ENCODE data around the gene TTC7B. TPM values are rescaled to one million over a fixed set of nuclear protein-coding genes. Genes with fewer than 3 reads are reported as not detected.

The TTC7B gene
- total and polyA plus RNA-seq, 2 donors (not counting 1 experiment from before 2014, with no cell fraction given), result 0.36 to 3.2 TPM

- peaks cover 10% of the 10 kb centered on the region for H3K27me3 Mint-ChIP-seq
- H3K36me3 ChIP-seq (replicated peaks in 1 of 2; ENCODE audit: control extremely low read depth in 1 of 2, control insufficient read depth in 1 of 2, extremely low read depth in 1 of 2, insufficient read depth in 2 of 2, low read length in 1 of 2), result no peaks in the 10 kb centered on the region
- no peaks in the 10 kb centered on the region for H3K9me3 ChIP-seq (ENCODE audit: control extremely low read depth in 1 of 3, control insufficient read depth in 2 of 3, insufficient read depth in 1 of 3, low read length in 2 of 3)
- ChIA-PET CTCF (no interaction called here), POLR2A (no interaction called here)
- H3K4me1 Mint-ChIP-seq, result peaks cover 13% of the 10 kb centered on the region
- no peak overlapping the region for H2AFZ ChIP-seq (ENCODE audit: insufficient read depth, low read depth, low read length, poor library complexity, severe bottlenecking)
- H3K4me3 Mint-ChIP-seq, result no peak overlapping the region
- H3K27me3 ChIP-seq (replicated peaks in 1 of 4; ENCODE audit: control extremely low read depth in 1 of 4, control insufficient read depth in 3 of 4, insufficient read depth in 4 of 4, low read length in 3 of 4), result no peaks in the 10 kb centered on the region
- H3K9me3 Mint-ChIP-seq (ENCODE audit: insufficient read depth), result no peaks in the 10 kb centered on the region
- DNase-seq (no peak), ATAC-seq (ENCODE audit: low read depth) (no peak)
- H3K4me3 ChIP-seq (ENCODE audit: control extremely low read depth in 1 of 5, extremely low read depth in 1 of 5, insufficient read depth in 1 of 5, low read depth in 2 of 5, low read length in 4 of 5), result no peak overlapping the region
- H3K79me2 ChIP-seq (ENCODE audit: control insufficient read depth, insufficient read depth, low read length), result no peaks in the 10 kb centered on the region
- H3K27ac ChIP-seq (ENCODE audit: low read length in 2 of 2), result no peak overlapping the region
- peaks cover 4% of the 10 kb centered on the region in 2 donors for H3K4me1 ChIP-seq (ENCODE audit: control insufficient read depth in 2 of 2, insufficient read depth in 2 of 2, low read length in 2 of 2)
- H3K4me2 ChIP-seq (replicated peaks; ENCODE audit: low read depth, low read length, poor library complexity, severe bottlenecking), result no peak overlapping the region
- intact Hi-C loops (cut with micrococcal nuclease), result no loop called here
- H3K9ac ChIP-seq (ENCODE audit: low read length), result no peak overlapping the region
- H3K27ac Mint-ChIP-seq, result no peak overlapping the region
- H4K20me1 ChIP-seq (ENCODE audit: control insufficient read depth, insufficient read depth, low read length, poor library complexity, severe bottlenecking), result no peaks in the 10 kb centered on the region
- TF ChIP-seq EZH2 (IDR thresholded peaks at IDR 0.05; ENCODE audit: borderline replicate concordance, insufficient read depth, low read depth, low read length, poor library complexity, severe bottlenecking) (no peak), CTCF (IDR thresholded peaks at IDR 0.05) (no peak)
- 88% methylated on average over 9 of the region's 9 CpGs for WGBS (ENCODE audit: insufficient coverage)
Observed at GRCh38 chr14:90627478-90627877, 188.8 kb downstream of the TTC7B start.

- no peak overlapping the region for H3K4me2 ChIP-seq (replicated peaks; ENCODE audit: low read depth, low read length, poor library complexity, severe bottlenecking)
- ChIA-PET POLR2A (no interaction called here), CTCF (no interaction called here)
- H3K4me3 ChIP-seq (ENCODE audit: control extremely low read depth in 1 of 5, extremely low read depth in 1 of 5, insufficient read depth in 1 of 5, low read depth in 2 of 5, low read length in 4 of 5), result no peak overlapping the region
- no peaks in the 10 kb centered on the region for H4K20me1 ChIP-seq (ENCODE audit: control insufficient read depth, insufficient read depth, low read length, poor library complexity, severe bottlenecking)
- Mint-ChIP-seq H3K9me3 (ENCODE audit: insufficient read depth) (no peaks in the 10 kb centered on the region), H3K4me1 (peaks cover 7% of the 10 kb centered on the region), H3K27ac (no peak overlapping the region), H3K4me3 (no peak overlapping the region), H3K27me3 (peaks cover 7% of the 10 kb centered on the region)
- peaks cover 2% of the 10 kb centered on the region in 2 donors for H3K4me1 ChIP-seq (ENCODE audit: control insufficient read depth in 2 of 2, insufficient read depth in 2 of 2, low read length in 2 of 2)
- intact Hi-C loops (cut with micrococcal nuclease), result no loop called here
- DNase-seq, result no peak
- WGBS (ENCODE audit: insufficient coverage), result 90% methylated on average over 5 of the region's 7 CpGs
- no peak for ATAC-seq (ENCODE audit: low read depth)
- no peak overlapping the region for H3K9ac ChIP-seq (ENCODE audit: low read length)
- H3K36me3 ChIP-seq (replicated peaks in 1 of 2; ENCODE audit: control extremely low read depth in 1 of 2, control insufficient read depth in 1 of 2, extremely low read depth in 1 of 2, insufficient read depth in 2 of 2, low read length in 1 of 2), result no peaks in the 10 kb centered on the region
- H2AFZ ChIP-seq (ENCODE audit: insufficient read depth, low read depth, low read length, poor library complexity, severe bottlenecking), result no peak overlapping the region
- no peaks in the 10 kb centered on the region for H3K27me3 ChIP-seq (replicated peaks in 1 of 4; ENCODE audit: control extremely low read depth in 1 of 4, control insufficient read depth in 3 of 4, insufficient read depth in 4 of 4, low read length in 3 of 4)
- H3K79me2 ChIP-seq (ENCODE audit: control insufficient read depth, insufficient read depth, low read length), result no peaks in the 10 kb centered on the region
- no peak overlapping the region for H3K27ac ChIP-seq (ENCODE audit: low read length in 2 of 2)
- TF ChIP-seq EZH2 (IDR thresholded peaks at IDR 0.05; ENCODE audit: borderline replicate concordance, insufficient read depth, low read depth, low read length, poor library complexity, severe bottlenecking), result no peak
- TF ChIP-seq CTCF (IDR thresholded peaks at IDR 0.05), result no peak
- no peaks in the 10 kb centered on the region for H3K9me3 ChIP-seq (ENCODE audit: control extremely low read depth in 1 of 3, control insufficient read depth in 2 of 3, insufficient read depth in 1 of 3, low read length in 2 of 3)
Observed at GRCh38 chr14:90626550-90626949, 189.7 kb downstream of the TTC7B start.
